ENCODE results near the gene IFT43.
A peak's percentile ranks its signal among the peaks of the same experiment; 100 is the strongest.

The IFT43 gene

GRCh38 chr14:76100236-76100635 lies 114.7 kb downstream of the IFT43 start:
- no peak for DNase-seq (ENCODE audit: low read depth, low spot score)

GRCh38 chr14:76101391-76102379 lies 116.1 kb downstream of the IFT43 start:
- no peak overlapping the region for H3K27ac ChIP-seq
- DNase-seq (ENCODE audit: low read depth, low spot score), result no peak

More at GRCh38 chr14:76100236-76100635, 114.7 kb downstream of the IFT43 start:
- no peak overlapping the region for H3K27ac ChIP-seq

- H3K27ac ChIP-seq, result no peak overlapping the region
- DNase-seq (ENCODE audit: low read depth, low spot score), result no peak
Observed at GRCh38 chr14:76104802-76105355, 119.3 kb downstream of the IFT43 start.

GRCh38 chr14:76106188-76106587 lies 120.6 kb downstream of the IFT43 start:
- H3K27ac ChIP-seq, result no peak overlapping the region
- no peak for DNase-seq (ENCODE audit: low read depth, low spot score)

GRCh38 chr14:76109087-76109880 lies 123.7 kb downstream of the IFT43 start:
- no peak overlapping the region for H3K27ac ChIP-seq
- DNase-seq (ENCODE audit: low read depth, low spot score), result peak; percentile 5

- no peak for DNase-seq (ENCODE audit: low read depth, low spot score)
- H3K27ac ChIP-seq, result no peak overlapping the region
Observed at GRCh38 chr14:76112889-76113624, 127.5 kb downstream of the IFT43 start.

DNA sequence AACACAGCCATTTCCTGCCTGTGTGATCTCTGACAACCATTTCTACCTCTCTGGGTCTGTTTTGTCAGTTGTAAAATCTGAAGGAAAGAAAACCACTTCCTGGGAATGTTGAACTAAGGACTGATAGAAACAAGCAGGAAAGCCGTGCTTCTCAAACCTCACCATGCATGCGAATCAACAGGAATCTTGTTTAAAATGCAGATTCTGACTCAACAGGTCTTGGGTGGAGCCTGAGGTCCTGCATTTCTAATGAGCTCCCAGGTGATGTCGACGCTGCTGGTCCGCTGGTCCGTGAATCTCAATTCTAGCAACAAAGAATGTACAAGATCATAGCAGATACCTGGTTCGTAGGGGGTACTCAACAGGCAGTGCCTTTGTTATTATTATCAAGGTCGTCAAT lies 128.1 kb downstream of the IFT43 start:
- no peak overlapping the region for H3K27ac ChIP-seq
- DNase-seq (ENCODE audit: low read depth, low spot score), result no peak

GRCh38 chr14:76115010-76115422 lies 129.5 kb downstream of the IFT43 start:
- H3K27ac ChIP-seq, result no peak overlapping the region
- DNase-seq (ENCODE audit: low read depth, low spot score), result no peak

- no peak overlapping the region for H3K27ac ChIP-seq
- DNase-seq (ENCODE audit: low read depth, low spot score), result no peak
Observed at GRCh38 chr14:76117789-76118484, 132.4 kb downstream of the IFT43 start.

DNA sequence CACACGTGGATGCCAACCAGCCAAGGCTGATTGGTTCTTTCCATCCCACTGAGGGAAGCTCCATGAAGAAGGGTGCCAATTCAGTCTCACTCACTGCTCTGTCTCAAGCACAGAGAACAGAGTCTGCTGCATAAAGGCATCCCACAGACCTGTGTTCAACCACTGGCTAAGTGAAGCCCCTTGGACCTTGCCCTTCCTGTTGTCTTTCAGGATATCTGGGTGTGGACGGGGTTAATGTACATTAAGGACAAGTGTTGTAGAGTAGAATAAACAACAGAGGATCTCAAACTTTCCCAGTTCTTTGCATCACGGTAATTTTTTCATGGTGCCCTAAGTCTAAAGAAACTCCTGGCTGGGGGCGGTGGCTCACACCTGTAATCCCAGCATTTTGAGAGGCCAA lies 133.0 kb downstream of the IFT43 start:
- no peak for DNase-seq (ENCODE audit: low read depth, low spot score)
- no peak overlapping the region for H3K27ac ChIP-seq

DNA sequence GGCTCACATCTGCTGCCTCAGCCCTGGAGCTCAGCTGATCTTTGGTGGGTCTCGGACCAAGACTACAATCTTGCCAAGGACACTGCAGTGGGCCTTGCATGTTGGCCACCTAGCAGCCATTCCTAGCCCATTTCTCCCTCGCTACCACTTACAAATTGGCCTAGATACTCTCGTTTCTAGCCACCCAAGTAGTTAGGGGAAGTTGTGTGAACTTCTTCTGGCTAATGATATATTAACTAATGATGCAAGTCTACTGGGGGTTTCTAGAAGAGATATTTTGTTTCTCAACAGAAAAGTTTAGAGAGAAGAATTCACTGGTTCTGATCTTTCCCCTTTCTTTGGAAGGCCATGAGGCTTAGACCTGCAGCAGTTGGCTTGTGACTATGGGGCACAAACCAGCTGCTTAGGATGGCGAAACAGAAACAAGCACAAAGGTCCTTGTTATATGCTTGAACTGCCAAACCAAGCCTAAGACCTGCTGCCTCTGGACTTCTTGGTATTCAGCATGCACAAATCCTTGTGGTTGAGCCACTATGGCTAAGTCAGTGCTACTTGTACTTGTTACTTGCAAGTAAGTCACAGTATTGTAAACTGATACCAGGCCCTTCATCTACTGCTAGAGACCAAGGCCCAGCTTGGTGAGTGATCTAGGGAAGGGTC lies 135.7 kb downstream of the IFT43 start:
- no peak for DNase-seq (ENCODE audit: low read depth, low spot score)
- H3K27ac ChIP-seq, result no peak overlapping the region

- DNase-seq (ENCODE audit: low read depth, low spot score), result no peak
- no peak overlapping the region for H3K27ac ChIP-seq
Observed at GRCh38 chr14:76123426-76124225, 138.1 kb downstream of the IFT43 start.

GRCh38 chr14:76125511-76125910 lies 139.9 kb downstream of the IFT43 start:
- DNase-seq (ENCODE audit: low read depth, low spot score), result no peak

DNA sequence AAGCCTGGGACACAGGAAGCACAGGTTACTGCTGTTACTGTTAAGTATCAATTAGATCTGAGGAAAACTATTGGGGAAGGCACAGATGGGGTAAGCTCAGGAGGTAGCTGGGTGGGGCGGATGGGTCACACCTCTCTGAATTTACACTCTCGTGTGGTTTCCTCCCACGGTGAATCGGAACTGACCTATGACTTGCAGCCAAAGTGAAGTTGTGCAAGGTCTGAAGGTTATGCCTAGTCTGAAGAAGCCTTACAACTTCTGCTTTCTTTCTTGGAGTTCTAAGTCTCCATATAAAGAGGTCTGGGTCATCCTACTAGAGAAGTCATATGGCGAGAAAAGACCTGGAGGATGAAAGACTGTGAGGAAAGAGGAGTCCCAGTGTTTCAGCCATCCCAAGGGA lies 140.5 kb downstream of the IFT43 start:
- no peak for DNase-seq (ENCODE audit: low read depth, low spot score)
- no peak overlapping the region for H3K27ac ChIP-seq

More at GRCh38 chr14:76125511-76125910, 139.9 kb downstream of the IFT43 start:
- H3K27ac ChIP-seq, result no peak overlapping the region

DNA sequence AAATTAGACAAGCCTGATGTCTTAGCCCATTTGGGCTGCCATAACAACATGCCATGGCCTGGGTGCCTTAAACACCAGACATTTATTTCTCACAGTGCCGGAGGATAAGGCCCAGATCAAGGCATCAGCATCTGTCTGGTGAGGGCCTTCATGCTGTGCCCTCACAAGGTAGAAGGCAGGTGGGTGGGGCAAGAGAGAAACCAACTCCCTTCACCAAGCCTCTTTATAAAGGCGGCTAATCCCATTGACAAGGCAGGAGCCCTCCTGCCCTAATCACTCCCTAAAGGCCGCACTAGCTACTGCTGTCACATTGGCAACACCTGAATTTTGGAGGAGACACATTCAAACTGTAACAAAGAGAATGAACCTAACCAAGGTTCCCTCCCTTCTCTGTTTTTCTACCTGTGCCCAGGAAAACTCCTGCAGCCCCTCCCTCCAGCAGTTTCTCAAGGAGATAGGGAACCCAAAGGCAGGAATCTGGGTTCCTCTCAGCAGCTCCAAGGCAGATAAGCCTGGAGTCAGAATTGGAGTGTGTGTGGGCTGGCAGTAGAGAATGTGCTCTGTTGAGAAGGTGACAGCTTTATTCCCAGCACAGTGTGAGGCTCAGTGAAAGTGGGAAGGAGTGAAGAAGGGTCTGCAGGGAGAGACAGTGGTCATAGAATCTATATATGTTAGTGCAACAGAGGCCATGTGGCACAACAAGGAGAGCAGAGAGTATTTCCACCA lies 144.5 kb downstream of the IFT43 start:
- H3K27ac ChIP-seq, result no peak overlapping the region
- DNase-seq (ENCODE audit: low read depth, low spot score), result no peak

DNA sequence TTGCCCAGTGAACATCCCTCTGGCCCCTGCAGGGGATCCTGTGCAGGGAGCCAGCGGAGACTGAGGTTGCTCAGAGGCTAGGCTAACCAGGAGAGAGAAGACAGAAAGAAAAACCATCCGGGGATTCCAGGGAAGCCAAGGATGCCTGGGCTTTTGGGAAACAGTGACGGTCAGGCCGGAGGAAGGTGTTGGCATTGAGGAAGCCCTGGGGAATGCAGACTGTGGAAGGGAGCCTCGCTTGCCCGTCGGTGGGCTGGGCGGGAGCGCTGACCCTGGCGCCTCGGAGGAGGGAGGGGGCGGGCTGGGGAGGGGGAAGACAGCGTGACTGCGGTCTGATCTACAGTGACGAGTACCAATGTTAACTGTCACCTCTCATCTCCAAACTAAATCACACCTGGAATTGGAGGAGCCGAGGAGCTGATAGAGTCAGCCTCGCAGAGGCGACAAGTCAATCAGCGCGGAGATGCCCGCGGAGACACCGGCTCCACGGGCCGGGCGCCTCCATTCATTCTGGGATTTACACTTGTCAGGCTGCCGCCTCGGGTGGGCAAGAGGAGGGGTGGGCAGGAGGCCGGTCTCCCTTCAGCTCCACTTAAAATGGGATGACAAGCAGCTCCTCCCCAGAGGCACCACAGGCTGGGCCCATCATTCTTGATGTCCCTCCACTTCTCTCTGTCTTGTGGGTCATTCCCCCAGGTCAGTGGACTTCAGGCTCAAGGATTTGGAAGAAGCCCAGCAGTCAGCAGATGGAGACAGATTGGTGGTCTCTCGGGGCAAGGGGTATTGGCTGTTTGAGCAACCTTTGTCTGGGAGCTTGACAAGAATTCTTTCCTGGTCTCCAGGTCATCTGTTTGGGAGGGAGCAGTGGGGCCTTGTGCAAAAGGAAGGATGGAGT lies 145.8 kb downstream of the IFT43 start:
- no peak overlapping the region for H3K27ac ChIP-seq
- no peak for DNase-seq (ENCODE audit: low read depth, low spot score)

- no peak overlapping the region for H3K27ac ChIP-seq
Observed at GRCh38 chr14:76133103-76133502, 147.5 kb downstream of the IFT43 start.

More at GRCh38 chr14:76133103-76133502, 147.5 kb downstream of the IFT43 start:
- DNase-seq (ENCODE audit: low read depth, low spot score), result no peak

Measured in epithelial cell of prostate (primary cell).